22Rv1 (cell line): ENCODE results near the gene CRELD2.

ENCODE experiments used
- H3K27ac ChIP-seq: fragments of 450-650 bp; 2 replicates; pipeline ENCODE4 v1.5.1; 2017
- ZFX ChIP-seq: fragments of 450-650 bp; IDR thresholded peaks from 2 replicates; pipeline ENCODE4 v1.6.1; 2017; ENCODE audit warnings: antibody characterized with exemption, borderline replicate concordance
- TF ChIP-seq, protein P1 (sequence below): fragments of 450-650 bp; IDR thresholded peaks from 2 replicates; pipeline ENCODE4 v1.5.1; 2017; ENCODE audit warnings: mild to moderate bottlenecking

Gene CRELD2

DNA sequence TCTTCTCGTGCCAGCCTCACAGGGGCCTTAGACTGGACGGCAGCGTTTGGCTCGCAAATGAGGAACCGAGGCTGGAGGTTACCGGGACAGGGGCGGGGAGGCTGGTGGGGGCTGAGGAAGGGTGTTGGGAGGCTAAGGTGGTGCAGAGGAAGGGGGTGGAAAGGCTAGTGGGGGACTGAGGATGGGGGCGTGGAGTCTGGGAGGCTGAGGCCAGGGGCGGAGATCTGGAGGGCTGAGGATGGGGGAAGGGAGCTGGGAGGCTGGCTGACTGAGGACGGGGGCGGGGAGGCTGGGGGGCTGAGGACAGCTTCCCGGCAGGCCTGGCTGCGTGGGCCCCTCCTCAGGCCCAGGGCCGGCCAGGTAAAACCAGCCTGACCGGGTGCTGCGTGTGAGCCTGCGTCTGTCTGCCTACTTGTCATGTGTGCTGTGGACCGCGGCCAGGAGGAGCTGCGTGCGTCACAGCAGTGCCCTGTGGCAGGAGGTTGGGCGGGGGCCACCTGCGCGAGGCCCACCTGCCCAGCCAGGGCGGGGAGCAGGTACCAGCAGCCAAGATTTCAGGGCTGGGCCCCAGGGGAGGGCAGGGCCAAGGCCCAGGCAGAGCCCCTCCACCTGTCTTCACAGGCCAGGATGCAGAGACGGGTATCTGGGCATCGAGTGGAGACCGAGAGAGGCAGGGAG is 32.7 kb downstream of the CRELD2 start:
- H3K27ac ChIP-seq: peak overlapping the region; percentile 99
- TF ChIP-seq ZFX: no peak
- TF ChIP-seq, protein P1, sequence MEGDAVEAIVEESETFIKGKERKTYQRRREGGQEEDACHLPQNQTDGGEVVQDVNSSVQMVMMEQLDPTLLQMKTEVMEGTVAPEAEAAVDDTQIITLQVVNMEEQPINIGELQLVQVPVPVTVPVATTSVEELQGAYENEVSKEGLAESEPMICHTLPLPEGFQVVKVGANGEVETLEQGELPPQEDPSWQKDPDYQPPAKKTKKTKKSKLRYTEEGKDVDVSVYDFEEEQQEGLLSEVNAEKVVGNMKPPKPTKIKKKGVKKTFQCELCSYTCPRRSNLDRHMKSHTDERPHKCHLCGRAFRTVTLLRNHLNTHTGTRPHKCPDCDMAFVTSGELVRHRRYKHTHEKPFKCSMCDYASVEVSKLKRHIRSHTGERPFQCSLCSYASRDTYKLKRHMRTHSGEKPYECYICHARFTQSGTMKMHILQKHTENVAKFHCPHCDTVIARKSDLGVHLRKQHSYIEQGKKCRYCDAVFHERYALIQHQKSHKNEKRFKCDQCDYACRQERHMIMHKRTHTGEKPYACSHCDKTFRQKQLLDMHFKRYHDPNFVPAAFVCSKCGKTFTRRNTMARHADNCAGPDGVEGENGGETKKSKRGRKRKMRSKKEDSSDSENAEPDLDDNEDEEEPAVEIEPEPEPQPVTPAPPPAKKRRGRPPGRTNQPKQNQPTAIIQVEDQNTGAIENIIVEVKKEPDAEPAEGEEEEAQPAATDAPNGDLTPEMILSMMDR: no peak

DNA sequence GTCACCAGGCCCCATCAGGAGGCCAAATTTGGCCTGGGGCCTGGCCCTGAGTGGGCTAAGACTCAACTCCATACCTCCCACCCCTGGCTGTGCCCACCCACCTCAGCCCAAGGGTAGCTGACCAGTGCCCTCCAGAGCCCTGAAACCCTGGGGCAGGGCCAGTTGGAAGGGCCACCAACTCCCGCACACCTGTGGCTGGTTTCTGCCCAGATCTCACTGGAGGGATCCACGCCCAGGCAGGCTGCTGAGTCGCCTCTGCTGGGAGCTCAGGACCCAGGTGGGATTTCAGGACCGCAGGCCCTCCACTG is 33.2 kb downstream of the CRELD2 start:
- H3K27ac ChIP-seq: peak overlapping the region; percentile 99
- TF ChIP-seq ZFX: no peak
- TF ChIP-seq, protein P1: no peak

DNA sequence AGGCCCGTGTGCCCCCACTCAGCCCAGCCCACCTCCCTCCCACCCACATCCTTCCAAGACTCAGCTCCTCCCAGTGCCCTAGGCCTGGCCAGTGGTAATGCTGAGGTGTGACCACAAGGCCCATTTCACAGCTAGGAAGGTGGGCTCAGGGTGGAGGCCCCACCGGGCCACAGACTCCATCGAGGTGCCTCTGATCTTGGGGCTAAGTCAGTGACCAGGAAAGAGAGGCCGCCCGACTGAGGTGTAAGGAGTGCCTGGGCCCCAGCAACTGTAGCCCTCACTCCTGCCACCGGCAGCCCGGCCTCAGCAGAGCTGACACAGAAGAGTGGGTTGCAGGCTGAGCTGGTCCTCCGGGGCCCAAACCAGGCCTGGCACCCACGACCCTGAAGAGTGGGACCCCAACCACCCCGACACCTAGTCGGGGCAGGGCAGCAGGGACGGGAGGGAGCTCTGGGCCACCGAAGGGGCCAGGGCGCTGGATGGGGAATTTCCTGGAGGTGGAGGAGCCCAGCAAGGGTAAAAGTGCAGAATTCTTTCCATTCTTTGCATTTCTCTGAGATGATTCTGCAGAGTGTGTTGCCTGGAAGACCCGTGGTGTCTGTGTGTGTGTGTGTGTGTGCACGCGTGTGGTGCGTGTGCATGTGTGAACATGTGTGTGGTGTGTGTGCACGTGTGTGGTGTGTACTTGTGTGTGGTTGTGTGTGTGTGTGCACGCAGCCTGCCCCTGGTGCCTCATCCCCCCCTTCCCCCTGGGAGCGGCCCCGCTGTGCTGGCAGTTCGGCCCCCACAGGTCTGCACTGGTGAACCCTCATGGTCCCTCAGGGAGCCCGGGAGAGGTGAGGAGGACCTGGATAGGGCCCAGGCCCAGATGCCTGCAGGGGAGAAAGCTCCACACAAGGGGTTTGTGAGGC is 33.8 kb downstream of the CRELD2 start:
- H3K27ac ChIP-seq: peak overlapping the region; percentile 99
- TF ChIP-seq ZFX: no peak
- TF ChIP-seq, protein P1: no peak

DNA sequence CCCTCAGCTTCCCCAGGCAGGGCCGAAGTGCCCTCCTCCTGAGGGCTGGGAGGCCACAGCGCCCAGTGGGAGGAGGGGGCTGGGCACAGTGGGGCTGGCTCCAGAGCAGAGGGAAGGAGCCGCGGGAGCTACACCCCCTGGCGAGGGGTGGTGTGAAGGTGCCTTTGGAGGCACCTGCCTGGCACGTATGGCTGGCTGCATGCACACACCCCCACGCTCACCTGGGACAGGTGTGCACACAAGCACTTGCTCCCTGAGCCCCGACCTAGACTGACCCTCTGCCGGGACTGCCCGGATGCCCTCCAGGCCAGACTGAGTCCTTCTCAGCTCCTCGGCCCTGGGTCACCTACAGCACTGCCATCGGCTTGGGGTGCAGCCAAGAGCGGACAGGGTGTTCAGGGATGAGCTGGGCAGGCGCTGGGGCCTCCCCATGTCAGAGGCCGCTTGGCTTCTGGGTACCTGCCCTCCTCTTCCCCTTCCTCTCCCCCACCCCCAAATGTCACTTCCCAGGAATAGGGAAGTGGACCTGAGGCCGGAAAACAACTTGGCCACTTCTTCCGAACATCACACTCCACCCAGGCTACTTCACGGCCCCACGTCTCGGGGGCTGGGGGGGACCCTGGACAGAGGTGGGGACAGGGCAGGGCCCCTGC is 34.7 kb downstream of the CRELD2 start:
- TF ChIP-seq ZFX: no peak
- TF ChIP-seq, protein P1: no peak
- H3K27ac ChIP-seq: peak overlapping the region; percentile 99

DNA sequence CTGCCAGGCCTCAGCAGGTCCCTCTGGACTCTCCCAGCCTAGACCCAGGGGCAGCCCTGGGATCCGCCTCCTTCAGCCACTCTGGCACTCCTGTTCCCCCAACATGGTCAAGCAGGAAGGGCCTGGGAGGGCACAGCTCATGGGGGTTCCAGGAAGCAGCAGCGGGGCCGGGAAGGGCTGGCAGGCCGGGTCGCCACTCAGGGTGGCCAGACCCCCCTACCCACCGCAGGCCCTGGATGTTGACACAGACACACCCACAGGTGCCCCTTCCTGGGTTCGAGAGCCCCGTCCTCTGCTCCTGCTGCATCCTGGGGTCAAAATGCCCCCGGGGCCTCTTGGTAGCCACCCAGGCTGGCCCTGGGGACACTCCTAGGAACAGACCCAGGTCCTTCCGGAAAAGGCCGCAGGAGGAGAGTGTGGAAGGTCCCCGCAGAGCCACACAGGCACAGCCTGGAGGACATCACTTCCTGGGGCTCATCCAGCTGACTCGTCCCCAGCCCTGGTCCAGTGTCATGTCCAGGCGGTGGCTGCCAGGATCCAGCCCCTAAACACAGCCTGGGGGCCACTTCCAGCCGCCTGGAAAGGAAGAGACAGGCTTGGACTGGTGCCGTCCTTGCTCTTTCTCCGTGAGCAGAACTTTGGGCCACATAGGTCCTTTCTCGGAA is 35.4 kb downstream of the CRELD2 start:
- TF ChIP-seq, protein P1: no peak
- no peak for TF ChIP-seq ZFX
- peak overlapping the region; percentile 99 for H3K27ac ChIP-seq

DNA sequence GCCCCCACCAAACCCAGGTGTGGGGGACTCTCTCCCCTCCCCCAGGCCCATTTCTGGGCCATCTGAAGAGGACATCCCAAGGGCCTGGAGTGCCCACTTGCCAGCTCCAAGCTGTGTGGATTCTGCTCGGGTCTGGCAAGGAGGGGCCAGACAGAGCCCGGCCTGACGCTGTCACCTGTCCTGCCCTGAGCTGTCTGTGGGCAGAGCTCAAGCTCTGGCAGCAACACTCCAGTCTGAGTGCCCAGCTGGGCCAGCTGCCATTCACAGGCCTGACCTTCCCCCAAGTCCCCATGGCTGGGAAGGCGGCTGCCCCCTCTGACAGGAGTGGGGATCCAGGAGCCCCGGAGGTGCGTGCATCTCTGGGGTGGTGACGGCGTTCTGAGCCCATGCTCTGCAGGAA is 35.9 kb downstream of the CRELD2 start:
- peak overlapping the region; percentile 99 for H3K27ac ChIP-seq
- TF ChIP-seq, protein P1: no peak
- no peak for TF ChIP-seq ZFX
